ENCODE results near the gene GREB1.

GRCh38 chr2:11611251-11611650, 77.4 kb downstream of the GREB1 start:
- TF ChIP-seq CTCF (IDR thresholded peaks at IDR 0.05), result no peak
- no peak for TF ChIP-seq EZH2 (IDR thresholded peaks at IDR 0.05; ENCODE audit: borderline replicate concordance, insufficient read depth, low read depth, low read length, poor library complexity, severe bottlenecking)

Data from B cell (primary cell).